H1 (cell line): Measurements from ENCODE around the gene PRR7.

ENCODE experiments used
- EZH2 ChIP-seq: fragments of 200-600 bp; sonication (generic); IDR thresholded peaks from 2 replicates; pipeline ENCODE4 v1.7.1; 2012; ENCODE audit warnings: low read depth, mild to moderate bottlenecking, moderate library complexity, low read length, inconsistent platforms; ENCODE audit not compliant: severe bottlenecking
- POLR2AphosphoS5 ChIP-seq: IDR thresholded peaks from 2 replicates; pipeline ENCODE4 v1.6.1; 2011; ENCODE audit warnings: low read depth, low read length
- POU5F1 ChIP-seq: IDR thresholded peaks from 2 replicates; pipeline ENCODE4 v1.6.1; 2011; ENCODE audit warnings: low read depth, mild to moderate bottlenecking, low read length, moderate library complexity
- TF ChIP-seq, protein P1 (sequence below), 3 experiments: IDR thresholded peaks; 1 replicate in 2 of 3; 2 replicates in 1 of 3; pipeline versions ENCODE4 v1.5.1 to v1.6.1; 2011; ENCODE audit warnings: low read length in 3 of 3, mild to moderate bottlenecking in 3 of 3, inconsistent platforms in 2 of 3, low read depth in 1 of 3, moderate library complexity in 1 of 3; ENCODE audit not compliant: insufficient read depth in 1 of 3; ENCODE audit errors: control extremely low read depth in 1 of 3

DNA sequence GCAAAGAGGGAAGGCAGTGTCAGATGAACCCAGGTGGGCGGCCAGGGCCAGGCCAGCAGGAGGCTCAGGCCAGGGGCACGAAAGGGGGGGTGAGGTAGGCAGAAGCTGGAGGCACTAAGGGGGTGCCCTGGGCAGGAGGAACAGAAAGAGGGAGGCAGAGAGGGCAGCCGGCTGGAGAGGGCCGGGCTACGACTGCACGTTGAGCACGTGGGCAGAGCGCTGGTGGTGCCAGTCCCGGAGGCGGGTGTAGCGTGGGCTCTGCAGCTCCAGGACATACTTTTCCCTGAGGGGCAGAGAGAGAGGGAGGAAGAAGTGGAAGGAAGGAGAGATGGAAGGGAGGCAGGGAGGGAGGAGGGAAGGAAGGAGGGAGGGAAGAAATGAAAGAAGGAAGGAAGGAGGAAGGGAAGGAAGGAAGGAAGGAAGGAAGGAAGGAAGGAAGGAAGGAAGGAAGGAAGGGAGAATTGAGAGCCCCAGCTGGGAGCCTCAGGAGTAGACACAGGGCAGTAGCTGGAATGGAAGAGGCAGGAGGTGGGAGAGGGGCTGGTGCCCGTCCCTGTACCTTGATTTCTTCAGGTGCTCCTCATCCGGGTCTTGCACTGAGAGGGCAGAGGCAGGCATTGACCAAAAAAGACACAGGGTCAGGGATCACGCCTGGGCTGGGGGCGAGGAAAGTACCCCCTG is 43.8 kb downstream of the PRR7 start:
- TF ChIP-seq, protein P1, sequence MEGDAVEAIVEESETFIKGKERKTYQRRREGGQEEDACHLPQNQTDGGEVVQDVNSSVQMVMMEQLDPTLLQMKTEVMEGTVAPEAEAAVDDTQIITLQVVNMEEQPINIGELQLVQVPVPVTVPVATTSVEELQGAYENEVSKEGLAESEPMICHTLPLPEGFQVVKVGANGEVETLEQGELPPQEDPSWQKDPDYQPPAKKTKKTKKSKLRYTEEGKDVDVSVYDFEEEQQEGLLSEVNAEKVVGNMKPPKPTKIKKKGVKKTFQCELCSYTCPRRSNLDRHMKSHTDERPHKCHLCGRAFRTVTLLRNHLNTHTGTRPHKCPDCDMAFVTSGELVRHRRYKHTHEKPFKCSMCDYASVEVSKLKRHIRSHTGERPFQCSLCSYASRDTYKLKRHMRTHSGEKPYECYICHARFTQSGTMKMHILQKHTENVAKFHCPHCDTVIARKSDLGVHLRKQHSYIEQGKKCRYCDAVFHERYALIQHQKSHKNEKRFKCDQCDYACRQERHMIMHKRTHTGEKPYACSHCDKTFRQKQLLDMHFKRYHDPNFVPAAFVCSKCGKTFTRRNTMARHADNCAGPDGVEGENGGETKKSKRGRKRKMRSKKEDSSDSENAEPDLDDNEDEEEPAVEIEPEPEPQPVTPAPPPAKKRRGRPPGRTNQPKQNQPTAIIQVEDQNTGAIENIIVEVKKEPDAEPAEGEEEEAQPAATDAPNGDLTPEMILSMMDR (IDR thresholded peaks at IDR 0.05; ENCODE audit: control extremely low read depth in 1 of 3, insufficient read depth in 1 of 3, low read depth in 1 of 3, low read length in 3 of 3): no peak
- TF ChIP-seq POU5F1 (no peak), POLR2AphosphoS5 (no peak), EZH2 (no peak)
